ENCODE measurements around the gene CDKN2B-AS1.

The CDKN2B-AS1 gene

DNA sequence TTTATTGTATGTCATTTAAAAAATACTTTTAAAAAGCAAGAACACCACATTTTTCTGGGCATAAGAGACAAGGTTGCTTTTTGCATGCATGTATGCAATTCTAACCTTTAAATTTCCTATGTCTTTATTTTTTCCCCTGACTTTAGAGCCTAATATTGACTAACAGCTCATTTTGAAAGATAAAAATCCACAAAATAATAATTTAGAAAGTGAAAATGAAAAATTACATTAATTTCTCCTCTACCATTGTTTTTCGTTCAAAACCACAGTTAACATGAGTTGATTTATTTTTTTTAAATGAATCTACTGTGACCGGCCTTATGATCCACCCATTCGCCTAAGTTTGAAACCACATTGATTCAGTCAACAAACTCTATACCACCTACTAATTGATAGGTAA is 152.0 kb downstream of the CDKN2B-AS1 start:
- TF ChIP-seq, protein P1, sequence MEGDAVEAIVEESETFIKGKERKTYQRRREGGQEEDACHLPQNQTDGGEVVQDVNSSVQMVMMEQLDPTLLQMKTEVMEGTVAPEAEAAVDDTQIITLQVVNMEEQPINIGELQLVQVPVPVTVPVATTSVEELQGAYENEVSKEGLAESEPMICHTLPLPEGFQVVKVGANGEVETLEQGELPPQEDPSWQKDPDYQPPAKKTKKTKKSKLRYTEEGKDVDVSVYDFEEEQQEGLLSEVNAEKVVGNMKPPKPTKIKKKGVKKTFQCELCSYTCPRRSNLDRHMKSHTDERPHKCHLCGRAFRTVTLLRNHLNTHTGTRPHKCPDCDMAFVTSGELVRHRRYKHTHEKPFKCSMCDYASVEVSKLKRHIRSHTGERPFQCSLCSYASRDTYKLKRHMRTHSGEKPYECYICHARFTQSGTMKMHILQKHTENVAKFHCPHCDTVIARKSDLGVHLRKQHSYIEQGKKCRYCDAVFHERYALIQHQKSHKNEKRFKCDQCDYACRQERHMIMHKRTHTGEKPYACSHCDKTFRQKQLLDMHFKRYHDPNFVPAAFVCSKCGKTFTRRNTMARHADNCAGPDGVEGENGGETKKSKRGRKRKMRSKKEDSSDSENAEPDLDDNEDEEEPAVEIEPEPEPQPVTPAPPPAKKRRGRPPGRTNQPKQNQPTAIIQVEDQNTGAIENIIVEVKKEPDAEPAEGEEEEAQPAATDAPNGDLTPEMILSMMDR (IDR thresholded peaks at IDR 0.05; ENCODE audit: insufficient read depth, low read length, poor library complexity, severe bottlenecking): no peak
- no peaks in the 10 kb centered on the region for H3K36me3 ChIP-seq (ENCODE audit: control insufficient read depth, insufficient read depth, low read length)
- no peaks in the 10 kb centered on the region for H3K27me3 ChIP-seq (replicated peaks; ENCODE audit: control insufficient read depth, insufficient read depth, low read length)
- DNase-seq (ENCODE audit: extremely low read depth, insufficient read length): no peak
- no peak overlapping the region for H3K4me3 ChIP-seq (replicated peaks; ENCODE audit: low read depth, low read length)

- no peak overlapping the region for H3K4me3 ChIP-seq (replicated peaks; ENCODE audit: low read depth, low read length)
- no peak for DNase-seq (ENCODE audit: extremely low read depth, insufficient read length)
- H3K36me3 ChIP-seq (ENCODE audit: control insufficient read depth, insufficient read depth, low read length): no peaks in the 10 kb centered on the region
- TF ChIP-seq, protein P1 (IDR thresholded peaks at IDR 0.05; ENCODE audit: insufficient read depth, low read length, poor library complexity, severe bottlenecking): no peak
- H3K27me3 ChIP-seq (replicated peaks; ENCODE audit: control insufficient read depth, insufficient read depth, low read length): no peaks in the 10 kb centered on the region
These were observed 153.4 kb downstream of the CDKN2B-AS1 start for GRCh38 chr9:22147813-22148527.

DNA sequence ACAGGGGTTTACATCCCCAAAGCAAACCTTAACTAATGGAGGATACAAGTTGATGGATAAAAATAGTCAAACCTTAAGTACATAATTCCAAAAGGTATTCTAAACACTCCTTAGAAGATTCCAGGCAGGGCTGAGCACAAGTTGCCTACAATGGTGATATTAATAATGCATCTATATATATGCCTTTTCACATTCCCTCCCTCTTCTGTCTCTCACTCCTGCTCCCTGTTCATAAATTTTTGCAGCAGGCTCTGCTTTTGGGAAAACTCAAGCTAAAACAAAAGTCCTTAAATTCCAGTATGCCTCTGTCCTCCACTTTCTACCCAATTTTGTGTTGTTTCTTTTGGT is 153.9 kb downstream of the CDKN2B-AS1 start:
- Histone ChIP-seq H3K27me3 (replicated peaks; ENCODE audit: control insufficient read depth, insufficient read depth, low read length) (no peaks in the 10 kb centered on the region), H3K4me3 (replicated peaks; ENCODE audit: low read depth, low read length) (no peak overlapping the region), H3K36me3 (ENCODE audit: control insufficient read depth, insufficient read depth, low read length) (no peaks in the 10 kb centered on the region)
- TF ChIP-seq, protein P1 (IDR thresholded peaks at IDR 0.05; ENCODE audit: insufficient read depth, low read length, poor library complexity, severe bottlenecking): no peak
- no peak for DNase-seq (ENCODE audit: extremely low read depth, insufficient read length)

DNA sequence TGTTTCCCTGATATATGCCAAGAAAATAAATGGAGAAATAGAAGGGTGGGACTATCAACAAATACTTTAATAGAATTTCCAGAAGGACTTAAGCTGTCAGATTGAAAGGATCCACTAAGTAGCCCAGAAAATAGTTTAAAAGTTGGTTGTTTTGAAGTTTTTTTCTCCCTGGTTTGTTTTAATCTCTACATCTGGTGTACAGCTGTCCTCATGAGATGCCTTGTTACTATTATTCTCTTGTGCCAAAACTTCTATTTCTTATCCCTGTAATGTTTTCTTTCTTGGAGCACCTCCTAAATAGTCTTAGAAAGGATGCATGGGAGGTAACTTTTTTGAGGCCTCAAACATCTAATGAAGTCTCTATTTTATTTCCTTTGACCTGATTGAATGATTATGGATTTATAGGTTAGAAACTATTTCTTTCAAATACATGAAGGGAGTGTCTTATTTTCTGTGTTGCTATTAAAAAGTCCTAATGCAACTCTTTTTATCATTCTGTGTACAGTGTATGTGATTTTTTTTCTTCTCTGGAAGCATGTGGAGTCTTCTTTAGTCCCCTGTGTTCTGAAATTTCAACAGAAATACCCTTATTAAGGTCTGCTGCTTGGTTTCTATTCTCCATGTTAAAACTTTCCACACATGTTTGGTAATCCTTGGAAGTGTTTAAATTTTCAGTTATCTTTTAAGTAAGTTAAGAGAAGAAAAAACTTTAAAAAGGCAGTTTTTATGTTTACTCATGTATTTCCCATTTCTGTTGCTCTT is 154.5 kb downstream of the CDKN2B-AS1 start:
- Histone ChIP-seq H3K4me3 (replicated peaks; ENCODE audit: low read depth, low read length) (no peak overlapping the region), H3K36me3 (ENCODE audit: control insufficient read depth, insufficient read depth, low read length) (no peaks in the 10 kb centered on the region), H3K27me3 (replicated peaks; ENCODE audit: control insufficient read depth, insufficient read depth, low read length) (no peaks in the 10 kb centered on the region)
- no peak for DNase-seq (ENCODE audit: extremely low read depth, insufficient read length)
- TF ChIP-seq, protein P1 (IDR thresholded peaks at IDR 0.05; ENCODE audit: insufficient read depth, low read length, poor library complexity, severe bottlenecking): no peak

- Histone ChIP-seq H3K4me3 (replicated peaks; ENCODE audit: low read depth, low read length) (no peak overlapping the region), H3K27me3 (replicated peaks; ENCODE audit: control insufficient read depth, insufficient read depth, low read length) (no peaks in the 10 kb centered on the region), H3K36me3 (ENCODE audit: control insufficient read depth, insufficient read depth, low read length) (no peaks in the 10 kb centered on the region)
- DNase-seq (ENCODE audit: extremely low read depth, insufficient read length): no peak
- TF ChIP-seq, protein P1 (IDR thresholded peaks at IDR 0.05; ENCODE audit: insufficient read depth, low read length, poor library complexity, severe bottlenecking): no peak
These were observed 159.5 kb downstream of the CDKN2B-AS1 start for GRCh38 chr9:22154064-22154463.
